NCI-H146 (cell line): ENCODE data around the gene RAD51B.

Experiments used
- DNase-seq: peaks from one replicate; lab custom pipeline; 2025; lab: John Stamatoyannopoulos, UW

Gene RAD51B

GRCh38 chr14:68444449-68445168, 625.0 kb downstream of the RAD51B start:
- DNase-seq: no peak

- no peak for DNase-seq
Measured at GRCh38 chr14:68446243-68447040, 626.9 kb downstream of the RAD51B start.

GRCh38 chr14:68447581-68448251, 628.1 kb downstream of the RAD51B start:
- no peak for DNase-seq

- DNase-seq: no peak
Measured at GRCh38 chr14:68448252-68448902, 628.8 kb downstream of the RAD51B start.

GRCh38 chr14:68449561-68450181, 630.1 kb downstream of the RAD51B start:
- no peak for DNase-seq

GRCh38 chr14:68450391-68451120, 631.0 kb downstream of the RAD51B start:
- DNase-seq: no peak

GRCh38 chr14:68451696-68452373, 632.3 kb downstream of the RAD51B start:
- DNase-seq: no peak

GRCh38 chr14:68458253-68458652, 638.7 kb downstream of the RAD51B start:
- DNase-seq: no peak

GRCh38 chr14:68458840-68459469, 639.4 kb downstream of the RAD51B start:
- no peak for DNase-seq

GRCh38 chr14:68459480-68460136, 640.0 kb downstream of the RAD51B start:
- no peak for DNase-seq

- no peak for DNase-seq
Measured at GRCh38 chr14:68460541-68460940, 641.0 kb downstream of the RAD51B start.

GRCh38 chr14:68461086-68461485, 641.5 kb downstream of the RAD51B start:
- DNase-seq: no peak

GRCh38 chr14:68462683-68463082, 643.1 kb downstream of the RAD51B start:
- no peak for DNase-seq

- DNase-seq: no peak
Measured at GRCh38 chr14:68463299-68463698, 643.7 kb downstream of the RAD51B start.

- no peak for DNase-seq
Measured at GRCh38 chr14:68463705-68464374, 644.3 kb downstream of the RAD51B start.

- no peak for DNase-seq
Measured at GRCh38 chr14:68464711-68465110, 645.1 kb downstream of the RAD51B start.

- DNase-seq: no peak
Measured at GRCh38 chr14:68466491-68466977, 647.0 kb downstream of the RAD51B start.

- DNase-seq: no peak
Measured at GRCh38 chr14:68467425-68467824, 647.8 kb downstream of the RAD51B start.
